ENCODE data around the gene USP7. TPM values are rescaled to one million over a fixed set of nuclear protein-coding genes. Genes with fewer than 3 reads are reported as not detected.
"Not testable (repeated sequence)": the region's sequence is repeated elsewhere in the genome, so short reads cannot be mapped to it uniquely, and the experiment has no call there.

Gene USP7
- total RNA-seq, 2 donors from 2014 or later, result 154 to 171 TPM

DNA sequence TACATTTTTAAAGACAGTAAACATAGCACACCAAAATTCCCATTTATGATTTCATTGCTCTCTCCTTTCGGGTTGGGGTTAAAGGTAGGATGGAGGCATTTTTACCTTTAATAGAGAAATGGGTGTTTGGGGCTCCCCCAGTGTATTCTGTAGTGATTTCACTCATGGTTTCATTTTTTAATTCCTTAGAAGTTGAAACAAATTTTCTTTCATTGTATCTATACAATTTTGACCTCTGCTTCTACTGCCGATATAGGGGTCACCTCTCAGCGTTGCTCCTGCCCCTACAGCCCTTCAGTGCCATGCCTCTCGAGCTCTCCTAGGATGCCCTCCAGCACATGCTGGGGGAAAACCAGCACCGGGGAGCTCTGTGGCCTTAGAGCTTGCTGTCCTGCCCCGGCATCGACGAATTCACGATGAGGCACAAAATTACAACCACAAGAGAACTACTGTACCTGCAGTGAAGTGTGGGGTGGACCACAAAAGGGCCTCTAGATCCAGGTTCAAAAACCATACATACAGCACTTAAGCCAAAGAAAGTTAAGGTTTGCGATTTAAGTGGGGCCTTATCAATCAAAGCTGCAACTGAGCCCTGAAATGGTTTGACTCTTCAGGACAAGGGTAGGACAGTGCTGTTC is 42.2 kb downstream of the USP7 start:
- H3K9me3 Mint-ChIP-seq, result no peaks in the 10 kb centered on the region
- peaks cover 8 to 25% of the 10 kb centered on the region in 2 donors for H3K36me3 Mint-ChIP-seq
- DNase-seq (ENCODE audit: low spot score in 2 of 2) (no peak), ATAC-seq (peak; percentile 44 to 52)
- peak overlapping the region; percentile 70 to 75 for H3K27ac Mint-ChIP-seq

DNA sequence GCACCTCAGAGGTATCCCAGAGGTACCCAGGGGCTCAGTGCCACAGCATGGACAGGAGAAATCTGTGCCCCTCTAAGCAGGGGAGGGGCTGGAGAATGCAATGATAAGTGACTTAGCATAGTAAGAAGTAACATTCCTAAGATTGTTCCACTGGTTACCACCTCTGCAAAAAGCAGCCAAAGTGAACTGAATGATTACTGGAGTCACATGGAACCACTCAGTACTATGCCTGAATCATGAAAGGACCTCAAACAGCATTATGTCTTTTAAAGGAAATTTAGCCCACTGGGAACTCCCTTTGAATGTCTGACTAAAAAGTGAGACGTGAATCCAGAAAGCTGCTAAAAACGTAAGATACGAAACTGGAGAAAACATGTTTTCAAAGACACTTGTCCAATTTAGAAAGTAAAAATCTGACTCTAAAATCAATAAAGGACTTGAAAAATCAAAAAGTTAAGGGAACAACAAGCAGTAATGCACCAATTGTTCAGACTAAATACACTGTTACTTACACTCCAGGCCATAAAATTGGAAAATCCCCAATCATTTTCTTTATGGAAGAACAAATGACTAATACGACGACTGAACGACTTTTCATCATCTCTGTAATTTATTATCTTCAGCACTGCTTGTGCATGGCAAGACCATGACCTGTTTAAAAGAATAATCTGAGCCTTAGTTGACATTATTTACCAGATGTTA is 42.9 kb downstream of the USP7 start:
- no peaks in the 10 kb centered on the region for H3K9me3 Mint-ChIP-seq

GRCh38 chr16:8919934-8920462 is 43.7 kb downstream of the USP7 start:
- Mint-ChIP-seq H3K9me3 (no peaks in the 10 kb centered on the region), H3K27ac (peak overlapping the region; percentile 75 to 93), H3K36me3 (peaks cover 8 to 34% of the 10 kb centered on the region in 2 donors)
- DNase-seq (ENCODE audit: low spot score in 2 of 2) (no peak), ATAC-seq (peak in 1 of 2 donors; percentile 14)

More for the DNA sequence above, 42.9 kb downstream of the USP7 start:
- ATAC-seq (peak; percentile 79 to 81), DNase-seq (ENCODE audit: low spot score in 2 of 2) (no peak)
- H3K36me3 Mint-ChIP-seq, result peaks cover 8 to 30% of the 10 kb centered on the region in 2 donors
- H3K27ac Mint-ChIP-seq, result peak overlapping the region; percentile 70 to 75

DNA sequence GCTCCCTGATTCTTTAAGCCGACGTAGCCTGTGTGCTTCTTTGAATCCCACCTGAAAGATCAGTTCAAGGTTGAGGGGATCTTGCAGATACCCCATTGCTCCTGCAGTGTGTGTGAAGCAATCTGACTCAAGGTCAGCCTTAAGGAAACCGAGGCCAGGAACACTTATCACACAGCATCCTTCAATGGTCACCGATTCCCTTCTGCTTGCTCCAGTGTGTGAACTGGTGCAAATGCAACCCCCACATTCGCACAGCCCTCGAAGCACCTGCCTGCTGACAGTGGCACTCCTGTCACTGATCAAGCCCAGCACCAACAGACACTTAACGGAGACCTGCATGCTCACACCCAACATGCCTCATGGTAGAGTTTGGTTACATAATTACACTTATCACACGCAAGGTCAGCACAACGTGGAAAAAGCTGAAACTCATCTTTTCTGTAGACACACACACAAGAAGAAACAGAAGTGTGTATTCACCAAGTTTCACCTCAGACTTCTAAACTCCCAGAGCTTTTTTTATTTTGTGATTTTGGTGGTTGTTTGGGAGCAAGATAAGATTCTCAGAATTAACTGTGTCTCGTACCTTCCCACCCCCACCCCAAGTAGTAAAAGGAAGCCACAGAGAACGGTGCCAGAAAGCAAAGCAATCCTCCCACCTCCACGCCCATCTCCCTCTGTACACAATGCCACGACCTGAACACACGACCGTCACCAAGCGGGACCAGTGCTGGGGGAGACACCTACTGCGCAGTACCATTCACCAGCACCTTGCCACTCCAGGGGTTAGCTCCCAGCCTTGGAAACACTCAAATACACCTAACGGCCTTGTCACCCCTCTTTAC is 44.4 kb downstream of the USP7 start:
- Mint-ChIP-seq H3K27ac (peak overlapping the region; percentile 75 to 93), H3K36me3 (peaks cover 13 to 41% of the 10 kb centered on the region in 2 donors), H3K9me3 (no peaks in the 10 kb centered on the region)
- peak in 1 of 2 donors; percentile 27 for ATAC-seq
- DNase-seq (ENCODE audit: low spot score in 2 of 2), result no peak

GRCh38 chr16:8917336-8917735 is 46.4 kb downstream of the USP7 start:
- ATAC-seq; DNase-seq (ENCODE audit: low spot score in 2 of 2); H3K9me3 Mint-ChIP-seq: not testable (repeated sequence)
- Mint-ChIP-seq H3K27ac (peak overlapping the region in 1 of 2 donors; percentile 74), H3K36me3 (peaks cover 13 to 52% of the 10 kb centered on the region in 2 donors)

GRCh38 chr16:8916541-8917225 is 47.0 kb downstream of the USP7 start:
- H3K36me3 Mint-ChIP-seq, result peaks cover 14 to 53% of the 10 kb centered on the region in 2 donors
- peak overlapping the region; percentile 37 to 47 for H3K27ac Mint-ChIP-seq
- no peak for DNase-seq (ENCODE audit: low spot score in 2 of 2)
- no peak for ATAC-seq
- H3K9me3 Mint-ChIP-seq, result no peaks in the 10 kb centered on the region

GRCh38 chr16:8915722-8916301 is 47.9 kb downstream of the USP7 start:
- H3K9me3 Mint-ChIP-seq, result no peaks in the 10 kb centered on the region
- ATAC-seq (no peak), DNase-seq (ENCODE audit: low spot score in 2 of 2) (no peak)
- H3K36me3 Mint-ChIP-seq, result peaks cover 23 to 61% of the 10 kb centered on the region in 2 donors
- peak overlapping the region in 1 of 2 donors; percentile 5 for H3K27ac Mint-ChIP-seq

DNA sequence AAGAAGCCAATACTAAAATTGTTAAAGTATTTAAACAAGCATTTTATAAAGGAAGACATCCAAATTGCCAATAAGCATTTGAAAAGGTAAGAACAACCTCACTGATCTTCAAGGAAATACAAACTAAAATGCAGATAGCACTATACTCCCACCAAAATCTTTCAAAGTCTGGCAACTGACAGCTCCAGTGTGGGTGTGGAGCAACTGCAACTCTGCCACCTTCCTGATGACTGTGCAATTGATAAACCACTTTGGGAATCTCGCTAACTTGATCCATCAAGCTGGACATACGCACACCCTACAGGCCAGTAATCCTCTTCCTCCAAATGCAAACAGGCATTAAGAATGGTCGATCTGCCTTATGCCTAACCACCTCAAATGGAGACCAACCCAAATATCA is 49.6 kb downstream of the USP7 start:
- Mint-ChIP-seq H3K9me3 (no peaks in the 10 kb centered on the region), H3K36me3 (peaks cover 22 to 58% of the 10 kb centered on the region in 2 donors), H3K27ac (peak overlapping the region in 1 of 2 donors; percentile 44)
- ATAC-seq (no peak), DNase-seq (ENCODE audit: low spot score in 2 of 2) (no peak)

GRCh38 chr16:8912793-8913192 is 50.9 kb downstream of the USP7 start:
- Mint-ChIP-seq H3K27ac (peak overlapping the region; percentile 5 to 88), H3K36me3 (peaks cover 15 to 50% of the 10 kb centered on the region in 2 donors), H3K9me3 (no peaks in the 10 kb centered on the region)
- DNase-seq (ENCODE audit: low spot score in 2 of 2) (no peak), ATAC-seq (no peak)

- DNase-seq (ENCODE audit: low spot score in 2 of 2), result no peak
- ATAC-seq, result no peak
- peak overlapping the region; percentile 20 to 61 for H3K27ac Mint-ChIP-seq
- H3K9me3 Mint-ChIP-seq, result no peaks in the 10 kb centered on the region
- H3K36me3 Mint-ChIP-seq, result peaks cover 19 to 44% of the 10 kb centered on the region in 2 donors
Measured at GRCh38 chr16:8910811-8911210, 52.9 kb downstream of the USP7 start.

GRCh38 chr16:8908810-8909468 is 54.8 kb downstream of the USP7 start:
- no peak for DNase-seq (ENCODE audit: low spot score in 2 of 2)
- Mint-ChIP-seq H3K36me3 (peaks cover 14 to 39% of the 10 kb centered on the region in 2 donors), H3K9me3 (no peaks in the 10 kb centered on the region), H3K27ac (peak overlapping the region; percentile 15 to 87)
- no peak for ATAC-seq

DNA sequence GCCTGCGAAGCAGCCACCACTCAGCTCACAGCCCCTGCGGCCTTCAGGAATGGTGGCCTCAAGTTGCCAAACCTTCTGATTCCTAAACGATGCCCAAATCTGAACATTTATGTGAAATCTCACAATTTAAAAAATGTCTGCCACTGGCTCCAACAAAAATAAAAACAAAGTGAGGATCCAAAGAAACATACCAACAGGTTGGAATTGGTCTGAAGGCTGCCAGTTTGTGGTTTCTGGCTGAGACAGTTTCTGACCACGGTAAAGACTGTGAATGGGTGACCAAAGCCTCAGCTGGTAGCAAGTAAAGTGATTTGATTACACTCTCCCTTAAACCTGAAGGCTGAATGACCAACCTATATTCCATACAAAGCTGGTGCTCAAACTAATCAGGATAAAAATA is 56.6 kb downstream of the USP7 start:
- ATAC-seq (no peak), DNase-seq (ENCODE audit: low spot score in 2 of 2) (no peak)
- no peaks in the 10 kb centered on the region for H3K9me3 Mint-ChIP-seq
- peaks cover 14 to 37% of the 10 kb centered on the region in 2 donors for H3K36me3 Mint-ChIP-seq
- H3K27ac Mint-ChIP-seq, result peak overlapping the region in 1 of 2 donors; percentile 81

GRCh38 chr16:8905795-8906591 is 57.7 kb downstream of the USP7 start:
- no peaks in the 10 kb centered on the region for H3K9me3 Mint-ChIP-seq
- ATAC-seq (no peak), DNase-seq (ENCODE audit: low spot score in 2 of 2) (no peak)
- peak overlapping the region in 1 of 2 donors; percentile 33 for H3K27ac Mint-ChIP-seq
- H3K36me3 Mint-ChIP-seq, result peaks cover 6 to 29% of the 10 kb centered on the region in 2 donors

GRCh38 chr16:8905168-8905762 is 58.4 kb downstream of the USP7 start:
- ATAC-seq, result peak; percentile 37 to 65
- Mint-ChIP-seq H3K9me3 (no peaks in the 10 kb centered on the region), H3K36me3 (peaks cover 4 to 22% of the 10 kb centered on the region in 2 donors), H3K27ac (peak overlapping the region in 1 of 2 donors; percentile 47)
- no peak for DNase-seq (ENCODE audit: low spot score in 2 of 2)

Measured in activated naive CD4-positive, alpha-beta T cell treated with anti-CD3 and anti-CD28 coated beads, Interleukin-2, amount 50 U/mL, for 72 hours (primary cell).